GM19035 (cell line): ENCODE data around the gene PCDHA2.
"Not testable (repeated sequence)": the region's sequence is repeated elsewhere in the genome, so short reads cannot be mapped to it uniquely, and the experiment has no call there.

Experiments
- ATAC-seq: cut with Tn5 transposase; IDR thresholded peaks from one replicate; pipeline ENCODE4 v1.9.1; 2021; ENCODE audit not compliant: unreplicated experiment

PCDHA2 gene

DNA sequence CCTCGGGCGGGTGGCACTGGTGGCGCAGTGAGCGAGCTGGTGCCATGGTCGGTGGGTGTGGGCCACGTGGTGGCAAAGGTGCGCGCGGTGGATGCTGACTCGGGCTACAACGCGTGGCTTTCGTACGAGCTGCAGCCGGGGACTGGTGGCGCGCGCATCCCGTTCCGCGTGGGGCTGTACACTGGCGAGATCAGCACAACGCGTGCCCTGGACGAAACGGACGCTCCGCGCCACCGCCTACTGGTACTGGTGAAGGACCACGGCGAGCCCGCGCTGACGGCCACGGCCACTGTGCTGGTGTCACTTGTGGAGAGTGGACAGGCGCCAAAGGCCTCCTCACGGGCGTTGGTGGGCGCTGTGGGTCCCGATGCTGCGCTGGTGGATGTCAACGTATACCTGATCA is 14.2 kb downstream of the PCDHA2 start:
- no peak for ATAC-seq

DNA sequence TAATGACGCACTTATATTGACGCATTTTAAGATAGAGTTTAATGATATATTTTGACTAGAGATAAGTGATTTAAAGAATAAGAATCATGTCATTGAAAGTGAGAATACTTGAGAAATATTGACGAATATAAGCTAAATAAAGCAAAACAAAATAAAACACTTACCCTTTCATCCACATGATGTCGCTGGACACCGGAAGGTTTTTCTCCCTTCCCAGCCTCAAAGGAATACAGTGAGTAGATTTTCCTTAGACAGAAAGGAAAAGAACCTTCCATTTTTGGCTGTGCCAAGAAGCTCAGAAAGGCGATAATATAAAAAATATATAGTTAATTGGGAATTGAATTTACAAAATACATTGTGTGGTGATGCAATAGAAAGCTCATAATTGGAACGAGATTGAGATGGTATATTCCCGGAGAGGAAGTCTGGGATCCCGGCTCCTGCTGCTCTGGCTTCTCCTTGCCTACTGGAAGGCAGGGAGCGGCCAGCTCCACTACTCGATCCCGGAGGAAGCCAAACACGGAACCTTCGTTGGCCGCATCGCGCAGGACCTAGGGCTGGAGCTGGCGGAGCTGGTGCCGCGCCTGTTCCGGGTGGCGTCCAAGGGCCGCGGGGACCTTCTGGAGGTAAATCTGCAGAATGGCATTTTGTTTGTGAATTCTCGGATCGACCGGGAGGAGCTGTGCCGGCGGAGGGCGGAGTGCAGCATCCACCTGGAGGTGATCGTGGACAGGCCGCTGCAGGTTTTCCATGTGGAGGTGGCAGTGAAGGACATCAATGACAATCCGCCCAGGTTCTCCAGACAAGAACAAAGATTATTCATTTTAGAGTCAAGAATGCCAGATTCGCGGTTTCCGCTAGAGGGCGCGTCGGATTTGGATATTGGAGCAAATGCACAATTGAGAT is 27.0 kb downstream of the PCDHA2 start, which contains the start of gene PCDHA5:
TSS of gene PCDHA5 (plus strand) at position 239 of the 906 bp plus-strand sequence.
- ATAC-seq = no peak

DNA sequence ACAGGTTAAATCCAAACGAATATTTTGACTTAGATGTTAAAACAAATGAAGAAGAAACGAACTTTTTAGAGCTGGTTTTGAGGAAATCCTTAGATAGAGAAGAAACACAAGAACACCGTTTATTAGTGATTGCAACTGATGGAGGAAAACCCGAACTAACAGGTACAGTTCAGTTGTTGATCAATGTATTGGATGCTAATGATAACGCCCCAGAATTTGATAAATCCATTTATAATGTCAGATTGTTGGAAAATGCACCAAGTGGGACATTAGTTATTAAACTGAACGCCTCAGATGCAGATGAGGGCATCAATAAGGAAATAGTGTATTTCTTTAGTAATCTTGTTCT is 27.6 kb downstream of the PCDHA2 start:
- ATAC-seq = no peak

DNA sequence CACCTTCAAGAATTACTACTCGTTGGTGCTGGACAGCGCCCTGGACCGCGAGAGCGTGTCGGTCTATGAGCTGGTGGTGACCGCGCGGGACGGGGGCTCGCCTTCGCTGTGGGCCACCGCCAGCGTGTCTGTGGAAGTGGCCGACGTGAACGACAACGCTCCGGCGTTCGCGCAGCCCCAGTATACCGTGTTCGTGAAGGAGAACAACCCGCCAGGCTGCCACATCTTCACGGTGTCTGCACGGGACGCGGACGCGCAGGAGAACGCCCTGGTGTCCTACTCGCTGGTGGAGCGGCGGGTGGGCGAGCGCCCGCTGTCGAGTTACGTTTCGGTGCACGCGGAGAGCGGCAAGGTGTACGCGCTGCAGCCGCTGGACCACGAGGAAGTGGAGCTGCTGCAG is 28.3 kb downstream of the PCDHA2 start:
- ATAC-seq = not testable (repeated sequence)

DNA sequence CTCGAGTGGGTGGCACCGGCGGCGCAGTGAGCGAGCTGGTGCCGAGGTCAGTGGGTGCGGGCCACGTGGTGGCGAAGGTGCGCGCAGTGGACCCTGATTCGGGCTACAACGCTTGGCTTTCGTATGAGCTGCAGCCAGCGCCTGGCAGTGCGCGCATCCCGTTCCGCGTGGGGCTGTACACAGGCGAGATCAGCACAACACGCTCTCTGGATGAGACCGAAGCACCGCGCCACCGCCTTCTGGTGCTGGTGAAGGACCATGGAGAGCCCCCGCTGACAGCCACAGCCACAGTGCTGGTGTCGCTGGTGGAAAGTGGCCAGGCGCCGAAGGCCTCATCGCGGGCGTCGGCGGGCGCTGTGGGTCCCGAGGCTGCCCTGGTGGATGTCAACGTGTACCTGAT is 28.8 kb downstream of the PCDHA2 start:
- ATAC-seq = no peak

DNA sequence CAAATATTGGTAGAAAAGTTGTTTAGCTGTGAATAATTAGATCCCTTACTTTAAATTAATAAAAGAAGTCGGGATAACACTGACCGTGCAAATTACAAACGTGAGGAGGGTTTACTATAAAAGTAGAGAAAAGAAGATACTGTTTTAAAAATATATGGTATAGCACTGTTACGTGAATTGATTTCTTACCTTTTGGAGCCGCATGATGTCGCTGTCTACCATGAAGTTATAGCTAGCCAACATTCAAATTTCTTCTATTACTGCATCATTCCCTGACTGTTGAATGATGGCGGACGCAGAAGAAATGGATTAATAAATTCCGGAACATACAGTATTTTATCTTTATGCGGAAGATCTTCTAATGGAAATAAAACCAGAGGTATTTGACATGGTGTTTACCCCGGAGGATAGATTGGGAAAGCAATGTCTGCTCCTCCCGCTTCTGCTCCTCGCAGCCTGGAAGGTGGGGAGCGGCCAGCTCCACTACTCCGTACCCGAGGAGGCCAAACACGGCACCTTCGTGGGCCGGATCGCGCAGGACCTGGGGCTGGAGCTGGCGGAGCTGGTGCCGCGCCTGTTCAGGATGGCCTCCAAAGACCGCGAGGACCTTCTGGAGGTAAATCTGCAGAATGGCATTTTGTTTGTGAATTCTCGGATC is 33.2 kb downstream of the PCDHA2 start, which contains the start of gene PCDHA6:
TSS of gene PCDHA6 (plus strand) at position 257 of the 658 bp plus-strand sequence. CDS start at position 389, 132 bp downstream.
- ATAC-seq = no peak

DNA sequence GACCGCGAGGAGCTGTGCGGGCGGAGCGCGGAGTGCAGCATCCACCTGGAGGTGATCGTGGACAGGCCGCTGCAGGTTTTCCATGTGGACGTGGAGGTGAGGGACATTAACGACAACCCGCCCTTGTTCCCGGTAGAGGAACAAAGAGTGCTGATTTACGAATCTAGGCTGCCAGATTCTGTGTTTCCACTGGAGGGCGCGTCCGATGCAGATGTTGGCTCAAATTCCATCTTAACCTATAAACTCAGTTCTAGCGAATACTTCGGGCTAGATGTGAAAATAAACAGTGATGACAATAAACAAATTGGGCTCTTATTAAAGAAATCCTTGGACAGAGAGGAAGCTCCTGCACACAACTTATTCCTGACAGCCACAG is 33.7 kb downstream of the PCDHA2 start:
- ATAC-seq = no peak

DNA sequence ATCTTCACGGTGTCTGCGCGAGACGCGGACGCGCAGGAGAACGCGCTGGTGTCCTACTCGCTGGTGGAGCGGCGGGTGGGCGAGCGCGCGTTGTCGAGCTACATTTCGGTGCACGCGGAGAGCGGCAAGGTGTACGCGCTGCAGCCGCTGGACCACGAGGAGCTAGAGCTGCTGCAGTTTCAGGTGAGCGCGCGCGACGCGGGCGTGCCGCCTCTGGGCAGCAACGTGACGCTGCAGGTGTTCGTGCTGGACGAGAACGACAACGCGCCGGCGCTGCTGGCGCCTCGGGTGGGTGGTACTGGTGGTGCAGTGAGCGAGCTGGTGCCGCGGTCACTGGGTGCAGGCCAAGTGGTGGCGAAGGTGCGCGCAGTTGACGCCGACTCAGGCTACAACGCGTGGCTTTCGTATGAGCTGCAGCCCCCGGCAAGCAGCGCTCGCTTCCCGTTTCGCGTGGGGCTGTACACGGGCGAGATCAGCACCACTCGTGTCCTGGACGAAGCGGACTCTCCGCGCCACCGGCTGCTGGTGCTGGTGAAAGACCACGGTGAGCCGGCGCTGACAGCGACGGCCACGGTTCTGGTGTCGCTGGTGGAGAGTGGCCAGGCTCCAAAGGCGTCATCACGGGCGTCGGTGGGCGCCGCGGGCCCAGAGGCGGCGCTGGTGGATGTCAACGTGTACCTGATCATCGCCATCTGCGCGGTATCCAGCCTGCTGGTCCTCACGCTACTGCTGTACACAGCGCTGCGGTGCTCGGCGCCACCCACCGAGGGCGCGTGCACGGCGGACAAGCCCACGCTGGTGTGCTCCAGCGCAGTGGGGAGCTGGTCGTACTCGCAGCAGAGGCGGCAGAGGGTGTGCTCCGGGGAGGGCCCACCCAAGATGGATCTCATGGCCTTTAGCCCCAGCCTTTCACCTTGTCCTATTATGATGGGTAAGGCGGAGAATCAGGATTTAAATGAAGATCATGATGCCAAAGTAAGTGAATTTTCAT is 35.2 kb downstream of the PCDHA2 start:
- ATAC-seq = not testable (repeated sequence)

DNA sequence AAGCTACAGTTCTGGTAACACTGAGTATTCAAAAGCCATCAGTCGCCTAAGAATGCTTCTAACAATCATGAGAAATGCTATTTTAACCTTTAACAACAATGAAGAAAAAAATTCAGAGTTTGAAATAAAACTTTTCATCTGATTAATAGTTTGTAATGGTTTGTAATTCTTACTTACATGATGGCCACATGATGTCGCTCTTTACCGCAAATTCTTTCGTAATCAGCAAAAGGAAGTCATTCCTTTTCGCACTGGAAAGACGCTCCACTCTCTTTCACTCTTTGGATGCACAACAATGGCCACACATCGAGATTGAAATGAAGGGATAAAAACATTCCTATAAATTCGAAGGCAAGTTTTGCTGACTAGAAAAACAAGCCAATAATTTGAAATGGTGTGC is 39.3 kb downstream of the PCDHA2 start, which contains the start of gene PCDHA7:
TSS of gene PCDHA7 (plus strand) at position 277 of the 400 bp plus-strand sequence. CDS start at position 392, 115 bp downstream.
- no peak for ATAC-seq

DNA sequence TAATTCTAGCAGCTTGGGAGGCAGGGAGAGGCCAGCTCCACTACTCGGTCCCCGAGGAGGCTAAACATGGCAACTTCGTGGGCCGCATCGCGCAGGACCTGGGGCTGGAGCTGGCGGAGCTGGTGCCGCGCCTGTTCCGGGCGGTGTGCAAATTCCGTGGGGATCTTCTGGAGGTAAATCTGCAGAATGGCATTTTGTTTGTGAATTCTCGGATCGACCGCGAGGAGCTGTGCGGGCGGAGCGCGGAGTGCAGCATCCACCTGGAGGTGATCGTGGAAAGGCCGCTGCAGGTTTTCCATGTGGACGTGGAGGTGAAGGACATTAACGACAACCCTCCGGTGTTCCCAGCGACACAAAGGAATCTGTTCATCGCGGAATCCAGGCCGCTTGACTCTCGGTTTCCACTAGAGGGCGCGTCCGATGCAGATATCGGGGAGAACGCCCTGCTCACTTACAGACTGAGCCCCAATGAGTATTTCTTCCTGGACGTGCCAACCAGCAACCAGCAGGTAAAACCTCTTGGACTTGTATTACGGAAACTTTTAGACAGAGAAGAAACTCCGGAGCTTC is 39.9 kb downstream of the PCDHA2 start:
- ATAC-seq = not testable (repeated sequence)

DNA sequence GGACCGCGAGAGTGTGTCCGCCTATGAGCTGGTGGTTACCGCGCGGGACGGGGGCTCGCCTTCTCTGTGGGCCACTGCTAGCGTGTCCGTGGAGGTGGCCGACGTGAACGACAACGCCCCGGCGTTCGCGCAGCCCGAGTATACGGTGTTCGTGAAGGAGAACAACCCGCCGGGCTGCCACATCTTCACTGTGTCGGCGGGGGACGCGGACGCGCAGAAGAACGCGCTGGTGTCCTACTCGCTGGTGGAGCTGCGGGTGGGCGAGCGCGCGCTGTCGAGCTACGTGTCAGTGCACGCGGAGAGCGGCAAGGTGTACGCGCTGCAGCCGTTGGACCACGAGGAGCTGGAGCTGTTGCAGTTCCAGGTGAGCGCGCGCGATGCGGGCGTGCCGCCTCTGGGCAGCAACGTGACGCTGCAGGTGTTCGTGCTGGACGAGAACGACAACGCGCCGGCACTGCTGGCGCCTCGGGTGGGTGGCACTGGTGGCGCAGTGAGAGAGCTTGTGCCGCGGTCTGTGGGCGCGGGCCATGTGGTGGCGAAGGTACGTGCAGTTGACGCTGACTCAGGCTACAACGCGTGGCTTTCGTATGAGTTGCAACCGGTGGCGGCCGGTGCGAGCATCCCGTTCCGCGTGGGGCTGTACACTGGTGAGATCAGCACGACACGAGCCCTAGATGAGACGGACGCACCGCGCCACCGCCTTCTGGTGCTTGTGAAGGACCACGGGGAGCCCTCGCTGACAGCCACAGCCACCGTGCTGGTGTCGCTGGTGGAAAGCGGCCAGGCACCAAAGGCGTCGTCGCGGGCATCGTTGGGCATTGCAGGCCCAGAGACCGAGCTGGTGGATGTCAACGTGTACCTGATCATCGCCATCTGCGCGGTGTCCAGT is 41.2 kb downstream of the PCDHA2 start:
- no peak for ATAC-seq

DNA sequence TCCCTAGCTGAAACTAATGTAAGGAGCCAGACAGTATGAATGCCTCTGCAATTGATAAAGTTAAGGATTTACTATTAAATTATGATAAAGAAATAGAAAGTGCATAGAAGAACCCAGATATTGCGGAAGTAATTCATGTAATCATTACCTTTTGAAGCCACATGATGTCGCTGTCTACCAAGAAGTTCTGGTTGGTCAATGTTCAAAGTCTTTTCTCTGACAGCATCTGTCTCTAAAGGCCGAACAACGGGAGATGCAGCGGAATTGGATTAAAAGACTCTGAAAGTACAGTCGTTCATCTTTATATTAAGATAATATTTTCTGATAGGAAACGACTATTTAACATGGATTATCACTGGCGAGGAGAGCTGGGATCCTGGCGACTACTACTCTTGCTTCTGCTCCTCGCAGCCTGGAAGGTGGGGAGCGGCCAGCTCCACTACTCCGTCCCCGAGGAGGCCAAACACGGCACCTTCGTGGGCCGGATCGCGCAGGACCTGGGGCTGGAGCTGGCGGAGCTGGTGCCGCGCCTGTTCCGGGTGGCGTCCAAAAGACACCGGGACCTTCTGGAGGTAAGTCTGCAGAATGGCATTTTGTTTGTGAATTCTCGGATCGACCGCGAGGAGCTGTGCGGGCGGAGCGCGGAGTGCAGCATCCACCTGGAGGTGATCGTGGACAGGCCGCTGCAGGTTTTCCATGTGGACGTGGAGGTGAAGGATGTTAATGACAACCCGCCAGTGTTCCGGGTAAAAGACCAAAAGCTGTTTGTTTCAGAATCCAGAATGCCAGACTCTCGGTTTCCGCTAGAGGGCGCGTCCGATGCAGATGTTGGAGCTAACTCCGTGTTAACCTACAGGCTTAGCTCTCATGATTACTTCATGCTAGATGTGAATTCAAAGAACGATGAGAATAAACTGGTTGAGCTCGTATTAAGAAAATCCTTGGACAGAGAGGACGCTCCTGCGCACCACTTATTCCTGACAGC is 46.6 kb downstream of the PCDHA2 start, which contains the start of gene PCDHA8:
TSS of gene PCDHA8 (plus strand) at position 210 of the 985 bp plus-strand sequence. CDS start at position 345, 135 bp downstream.
- no peak for ATAC-seq

DNA sequence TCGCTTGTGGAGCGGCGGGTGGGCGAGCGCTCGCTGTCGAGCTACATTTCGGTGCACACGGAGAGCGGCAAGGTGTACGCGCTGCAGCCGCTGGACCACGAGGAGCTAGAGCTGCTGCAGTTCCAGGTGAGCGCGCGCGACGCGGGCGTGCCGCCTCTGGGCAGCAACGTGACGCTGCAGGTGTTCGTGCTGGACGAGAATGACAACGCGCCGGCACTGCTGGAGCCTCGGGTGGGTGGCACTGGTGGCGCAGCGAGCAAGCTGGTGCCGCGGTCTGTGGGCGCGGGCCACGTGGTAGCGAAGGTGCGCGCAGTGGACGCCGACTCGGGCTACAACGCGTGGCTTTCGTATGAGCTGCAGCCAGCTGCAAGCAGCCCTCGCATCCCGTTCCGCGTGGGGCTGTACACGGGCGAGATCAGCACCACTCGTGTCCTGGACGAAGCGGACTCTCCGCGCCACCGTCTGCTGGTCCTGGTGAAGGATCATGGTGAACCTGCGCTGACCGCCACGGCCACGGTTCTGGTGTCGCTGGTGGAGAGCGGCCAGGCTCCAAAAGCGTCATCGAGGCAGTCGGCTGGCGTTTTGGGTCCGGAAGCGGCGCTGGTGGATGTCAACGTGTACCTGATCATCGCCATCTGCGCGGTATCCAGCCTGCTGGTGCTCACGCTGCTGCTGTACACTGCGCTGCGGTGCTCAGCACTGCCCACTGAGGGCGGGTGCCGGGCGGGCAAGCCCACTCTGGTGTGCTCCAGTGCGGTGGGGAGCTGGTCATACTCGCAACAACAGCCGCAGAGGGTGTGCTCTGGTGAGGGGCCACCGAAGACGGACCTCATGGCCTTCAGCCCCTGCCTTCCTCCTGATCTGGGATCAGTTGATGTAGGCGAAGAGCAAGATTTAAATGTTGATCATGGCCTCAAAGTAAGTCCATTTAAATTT is 48.4 kb downstream of the PCDHA2 start:
- ATAC-seq = no peak
